Stimulated activated effector memory CD8-positive, alpha-beta T cell treated with anti-CD3 and anti-CD28 coated beads, Interleukin-12 subunit alpha, Interleukin-12 subunit beta, amount 100 ng/mL, for 72 hours (primary cell): ENCODE measurements around the gene ASPHD1.
"Not testable (repeated sequence)": the region's sequence is repeated elsewhere in the genome, so short reads cannot be mapped to it uniquely, and the experiment has no call there.

Source experiments
- ATAC-seq: fragments of 150-1000 bp; cut with Tn5 transposase; 2 replicates; pipeline ENCODE4 v1.10.0; 2021
- DNase-seq, 2 donors: peaks; one replicate each; pipeline ENCODE4 v3.0.0; 2021 to 2022; ENCODE audit warnings: low spot score in 2 of 2
- H3K27ac Mint-ChIP-seq: one replicate; pipeline ENCODE4 v1.8.0; 2022; ENCODE audit warnings: mild to moderate bottlenecking, mixed read lengths
- H3K36me3 Mint-ChIP-seq: one replicate; pipeline ENCODE4 v1.8.0; 2022; ENCODE audit warnings: mild to moderate bottlenecking, mixed read lengths
- H3K4me1 Mint-ChIP-seq: one replicate; pipeline ENCODE4 v1.8.0; 2022; ENCODE audit warnings: mixed read lengths
- H3K4me3 Mint-ChIP-seq: one replicate; pipeline ENCODE4 v1.8.0; 2022; ENCODE audit warnings: mild to moderate bottlenecking, mixed read lengths
- H3K9me3 Mint-ChIP-seq: one replicate; pipeline ENCODE4 v1.8.0; 2022; ENCODE audit warnings: mixed read lengths

ASPHD1 gene

DNA sequence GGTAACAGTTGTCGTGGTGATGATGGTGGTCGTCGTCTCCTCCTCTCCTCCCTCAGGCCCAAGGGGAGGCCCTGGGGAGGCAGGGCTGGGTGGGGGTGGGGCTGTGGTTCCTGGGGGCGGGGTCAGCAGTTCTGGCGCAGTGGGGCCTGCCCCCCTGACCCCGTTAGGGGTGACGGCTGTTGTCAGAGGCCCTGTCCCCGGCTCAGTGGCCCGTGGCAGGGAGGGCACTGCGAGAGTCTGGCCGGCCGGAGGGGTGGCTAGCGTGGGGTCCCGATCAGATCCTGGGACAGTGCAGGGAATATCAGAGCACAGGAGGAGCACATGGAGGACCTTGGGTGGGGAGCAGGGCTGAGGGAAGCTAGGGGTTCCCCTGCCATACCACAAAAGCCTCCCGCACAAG, 3.4 kb upstream of the ASPHD1 start:
- DNase-seq (no peak), ATAC-seq (no peak)
- no peak overlapping the region for H3K27ac Mint-ChIP-seq
- H3K4me3 Mint-ChIP-seq = no peak overlapping the region
- H3K9me3 Mint-ChIP-seq = no peaks in the 10 kb centered on the region
- H3K36me3 Mint-ChIP-seq = no peaks in the 10 kb centered on the region
- peaks cover 22% of the 10 kb centered on the region for H3K4me1 Mint-ChIP-seq

DNA sequence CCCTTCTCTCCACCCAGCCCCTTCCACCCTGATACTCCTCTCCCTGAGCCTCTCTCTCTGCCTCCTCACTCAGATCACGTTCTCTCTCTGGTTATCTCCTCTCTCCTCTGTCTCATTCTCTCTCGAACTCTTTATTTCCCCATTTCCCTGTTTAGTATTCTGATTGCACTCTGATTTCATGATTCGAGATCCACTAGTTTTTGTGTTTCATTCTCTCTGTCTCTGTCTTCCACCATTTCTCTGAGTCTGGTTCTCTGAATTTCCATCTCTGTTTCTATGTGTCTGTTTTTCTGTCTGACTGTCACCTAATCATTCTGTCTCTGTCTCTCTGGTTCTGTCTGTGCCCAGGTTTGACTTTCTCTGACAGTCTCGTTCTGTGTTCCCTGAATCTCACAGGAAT, 3.0 kb upstream of the ASPHD1 start:
- Mint-ChIP-seq H3K4me1 (peaks cover 22% of the 10 kb centered on the region), H3K4me3 (no peak overlapping the region), H3K27ac (no peak overlapping the region), H3K9me3 (no peaks in the 10 kb centered on the region), H3K36me3 (no peaks in the 10 kb centered on the region)
- ATAC-seq (no peak), DNase-seq (no peak)

DNA sequence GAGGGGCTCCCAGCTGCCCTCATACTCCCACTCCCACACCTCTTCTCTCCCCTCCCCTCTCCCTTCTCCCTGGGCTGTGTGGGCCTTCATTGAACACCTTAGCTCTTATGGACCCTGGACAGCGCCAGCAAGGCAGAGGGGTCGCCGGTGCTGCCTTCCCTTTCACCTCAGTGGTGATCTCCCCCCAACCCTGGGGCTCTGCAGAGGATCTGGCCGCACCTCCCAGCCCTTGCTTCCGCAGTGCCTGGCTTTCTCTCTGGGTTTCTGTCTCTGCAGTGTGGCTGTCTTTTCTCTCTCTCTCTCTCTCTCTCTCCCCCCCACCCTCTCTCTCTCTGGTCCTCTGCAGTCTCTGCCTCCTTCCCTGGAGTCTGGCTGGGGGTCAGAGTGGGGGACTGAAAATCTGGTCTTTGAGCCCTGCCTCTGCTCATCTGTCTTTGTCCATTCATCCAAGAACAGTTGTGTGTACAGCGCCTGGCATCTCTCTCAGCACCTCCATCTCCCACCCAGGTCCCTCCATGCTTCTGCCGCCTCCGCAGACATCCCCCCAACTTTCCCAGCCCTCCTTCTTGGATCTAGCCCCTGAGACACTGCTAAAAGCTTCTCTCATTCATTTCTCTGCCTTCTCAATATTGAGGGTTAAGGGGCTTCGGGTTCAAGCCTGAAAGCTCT, 2.0 kb upstream of the ASPHD1 start:
- DNase-seq (no peak), ATAC-seq (no peak)
- peaks cover 22% of the 10 kb centered on the region for H3K4me1 Mint-ChIP-seq
- no peaks in the 10 kb centered on the region for H3K36me3 Mint-ChIP-seq
- no peak overlapping the region for H3K4me3 Mint-ChIP-seq
- no peaks in the 10 kb centered on the region for H3K9me3 Mint-ChIP-seq
- no peak overlapping the region for H3K27ac Mint-ChIP-seq

DNA sequence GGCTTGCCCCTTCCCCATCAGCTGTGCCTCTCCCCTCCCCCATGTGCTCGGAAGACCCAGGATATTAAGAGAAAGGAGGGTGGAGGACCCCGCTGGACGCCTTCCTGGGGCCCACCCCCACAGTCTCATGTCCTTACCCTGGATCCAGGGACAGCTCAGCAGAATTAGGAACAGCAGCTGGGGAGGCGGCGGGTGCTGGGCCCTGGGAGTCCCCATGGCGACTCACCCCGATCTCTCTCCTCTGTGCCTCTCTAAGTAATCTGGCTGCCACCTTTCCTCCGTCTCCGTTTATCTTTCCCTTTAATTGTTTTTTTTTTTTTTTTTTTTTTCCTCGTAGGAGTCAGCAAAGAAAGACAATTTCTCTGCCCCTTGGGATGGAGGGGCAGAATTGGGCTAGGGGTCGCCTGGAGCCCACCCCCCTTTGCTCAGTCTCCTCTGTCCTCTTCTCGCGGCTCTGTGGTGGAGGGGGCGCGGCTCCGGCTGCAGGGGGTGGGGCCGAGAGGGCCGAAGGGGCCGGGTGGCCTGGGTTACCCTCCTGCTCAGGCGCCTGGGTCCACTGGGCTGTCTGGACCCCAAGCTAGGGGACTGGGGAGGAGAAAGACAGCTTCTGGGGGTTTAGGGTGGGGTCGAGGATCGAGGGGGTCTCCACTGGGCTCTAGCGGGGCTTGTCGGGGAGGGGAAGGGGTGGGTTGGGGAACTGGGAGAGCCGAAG, 1.3 kb upstream of the ASPHD1 start:
- no peak for ATAC-seq
- Mint-ChIP-seq H3K9me3 (no peaks in the 10 kb centered on the region), H3K4me1 (peaks cover 28% of the 10 kb centered on the region), H3K4me3 (peak overlapping the region; percentile 78), H3K27ac (no peak overlapping the region), H3K36me3 (no peaks in the 10 kb centered on the region)
- DNase-seq = no peak

DNA sequence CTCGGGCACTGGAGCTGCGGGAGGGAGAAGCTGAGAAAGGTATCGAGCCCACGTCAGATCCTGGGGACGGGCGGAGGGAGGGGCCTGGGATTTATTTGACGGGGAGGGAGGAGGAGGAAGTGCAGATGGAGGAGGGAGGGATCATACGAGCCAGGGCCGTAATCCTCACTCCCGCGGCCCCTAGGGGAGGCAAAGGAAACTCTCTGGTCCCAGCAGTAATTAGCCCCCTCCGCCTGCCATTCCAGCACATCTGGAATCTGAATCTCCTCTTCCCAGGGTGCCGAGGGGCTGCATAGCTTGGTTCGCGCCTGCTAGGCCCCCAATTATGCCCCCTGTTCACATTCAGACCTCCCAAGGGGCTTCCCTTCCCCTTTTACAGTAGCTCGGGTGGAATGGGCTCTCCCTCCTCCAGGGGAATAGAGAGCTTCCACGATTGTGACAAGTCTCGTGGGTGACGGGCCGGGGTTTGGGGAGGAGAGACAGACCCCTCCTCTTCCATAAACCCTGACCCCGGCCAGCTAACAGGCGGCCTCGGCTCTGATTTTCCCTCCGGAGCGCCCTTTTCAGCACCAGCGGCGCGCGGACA, 679 bp upstream of the ASPHD1 start, which contains the start of gene SEZ6L2:
SEZ6L2 (minus strand) TSS at position 35 of the 586 bp plus-strand sequence. CDS start 531 bp downstream, outside the sequence.
- Mint-ChIP-seq H3K36me3 (no peaks in the 10 kb centered on the region), H3K4me3 (peak within 1 kb of the TSS; percentile 78), H3K4me1 (peaks cover 28% of the 10 kb centered on the region), H3K27ac (no peak within 1 kb of the TSS), H3K9me3 (no peaks in the 10 kb centered on the region)
- ATAC-seq = no peak
- peak in 1 of 2 donors; percentile 93 for DNase-seq

DNA sequence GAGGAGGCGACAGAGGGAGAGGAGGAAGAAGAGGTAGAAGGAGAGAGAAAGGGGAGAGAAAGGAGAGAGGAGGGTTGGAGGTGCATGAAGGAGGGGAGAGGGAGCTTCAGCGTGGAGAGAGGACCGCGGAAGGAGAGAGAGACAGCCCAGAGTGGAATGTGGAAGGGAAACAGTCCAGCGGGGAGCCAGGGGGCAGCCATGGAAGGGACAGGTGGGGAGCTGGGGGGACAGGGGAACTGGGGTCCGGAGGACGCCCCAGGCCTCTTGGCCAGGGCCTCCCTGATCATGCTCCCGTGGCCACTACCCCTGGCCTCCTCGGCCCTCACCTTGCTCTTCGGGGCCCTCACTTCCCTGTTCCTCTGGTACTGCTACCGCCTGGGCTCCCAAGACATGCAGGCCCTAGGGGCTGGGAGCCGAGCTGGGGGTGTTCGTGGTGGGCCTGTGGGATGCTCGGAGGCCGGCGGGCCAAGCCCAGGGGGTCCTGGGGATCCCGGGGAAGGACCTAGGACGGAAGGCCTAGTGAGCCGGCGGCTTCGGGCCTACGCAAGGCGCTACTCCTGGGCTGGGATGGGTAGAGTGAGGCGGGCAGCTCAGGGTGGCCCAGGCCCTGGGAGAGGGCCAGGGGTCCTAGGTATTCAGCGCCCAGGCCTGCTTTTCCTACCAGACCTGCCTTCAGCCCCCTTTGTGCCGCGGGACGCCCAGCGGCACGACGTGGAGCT, 759 bp downstream of the ASPHD1 start:
- no peak overlapping the region for H3K27ac Mint-ChIP-seq
- H3K9me3 Mint-ChIP-seq = no peaks in the 10 kb centered on the region
- ATAC-seq = no peak
- peaks cover 28% of the 10 kb centered on the region for H3K4me1 Mint-ChIP-seq
- peaks cover 1% of the 10 kb centered on the region for H3K36me3 Mint-ChIP-seq
- H3K4me3 Mint-ChIP-seq = peak overlapping the region; percentile 78
- DNase-seq = no peak

DNA sequence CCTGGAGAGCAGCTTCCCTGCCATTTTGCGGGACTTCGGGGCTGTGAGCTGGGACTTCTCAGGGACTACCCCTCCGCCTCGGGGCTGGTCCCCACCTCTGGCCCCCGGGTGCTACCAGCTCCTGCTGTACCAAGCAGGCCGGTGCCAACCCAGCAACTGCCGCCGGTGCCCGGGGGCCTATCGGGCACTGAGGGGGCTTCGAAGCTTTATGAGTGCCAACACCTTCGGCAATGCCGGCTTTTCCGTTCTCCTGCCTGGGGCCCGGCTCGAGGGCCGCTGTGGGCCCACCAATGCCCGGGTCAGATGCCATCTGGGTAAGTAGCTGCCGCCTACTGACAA, 1.3 kb downstream of the ASPHD1 start:
- no peak for DNase-seq
- H3K36me3 Mint-ChIP-seq = peaks cover 6% of the 10 kb centered on the region
- no peak for ATAC-seq
- H3K27ac Mint-ChIP-seq = no peak overlapping the region
- no peaks in the 10 kb centered on the region for H3K9me3 Mint-ChIP-seq
- peaks cover 28% of the 10 kb centered on the region for H3K4me1 Mint-ChIP-seq
- H3K4me3 Mint-ChIP-seq = peak overlapping the region; percentile 78

DNA sequence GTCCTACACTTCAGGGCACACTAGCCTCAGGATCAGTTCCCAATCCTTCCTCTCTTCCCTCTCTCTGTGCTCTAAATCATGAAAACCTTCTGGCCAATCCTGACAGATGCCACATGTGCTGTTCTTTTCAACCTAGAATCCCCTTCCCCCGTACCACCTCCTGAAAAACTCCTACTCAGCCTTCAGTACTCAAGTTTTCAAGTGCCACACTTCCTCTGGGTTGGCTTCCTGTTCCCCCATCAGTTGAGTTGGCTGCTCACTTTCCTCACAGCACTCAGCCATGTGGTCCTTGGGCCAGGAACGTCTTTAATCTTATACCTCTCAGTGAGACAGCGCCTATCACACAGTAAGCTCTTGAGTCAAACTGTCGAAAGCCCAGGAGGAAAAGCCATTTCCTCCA, 3.3 kb downstream of the ASPHD1 start:
- no peaks in the 10 kb centered on the region for H3K9me3 Mint-ChIP-seq
- H3K36me3 Mint-ChIP-seq = peaks cover 14% of the 10 kb centered on the region
- ATAC-seq (no peak), DNase-seq (no peak)
- peaks cover 21% of the 10 kb centered on the region for H3K4me1 Mint-ChIP-seq
- H3K4me3 Mint-ChIP-seq = no peak overlapping the region
- no peak overlapping the region for H3K27ac Mint-ChIP-seq

DNA sequence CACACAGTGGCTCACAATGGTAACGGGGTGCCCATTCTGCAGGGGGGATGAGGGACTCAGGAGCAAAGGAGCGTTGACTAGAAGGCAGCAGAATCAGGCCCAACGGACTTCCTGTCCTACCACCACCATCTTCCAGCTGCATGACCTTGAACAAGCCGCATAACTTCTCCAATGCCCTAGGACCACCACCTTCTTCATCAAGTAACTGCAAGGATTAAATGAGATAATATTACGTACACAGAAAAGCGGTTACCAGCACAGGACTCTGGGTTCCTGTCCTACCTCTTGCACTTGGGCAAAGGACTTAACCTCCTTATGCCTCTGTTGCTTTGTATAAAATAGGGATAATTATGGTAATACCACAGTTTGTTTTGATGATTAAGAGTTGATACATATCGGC, 4.7 kb downstream of the ASPHD1 start:
- H3K36me3 Mint-ChIP-seq = peaks cover 14% of the 10 kb centered on the region
- no peaks in the 10 kb centered on the region for H3K9me3 Mint-ChIP-seq
- no peak for ATAC-seq
- peaks cover 15% of the 10 kb centered on the region for H3K4me1 Mint-ChIP-seq
- no peak overlapping the region for H3K4me3 Mint-ChIP-seq
- H3K27ac Mint-ChIP-seq = no peak overlapping the region
- DNase-seq = no peak

DNA sequence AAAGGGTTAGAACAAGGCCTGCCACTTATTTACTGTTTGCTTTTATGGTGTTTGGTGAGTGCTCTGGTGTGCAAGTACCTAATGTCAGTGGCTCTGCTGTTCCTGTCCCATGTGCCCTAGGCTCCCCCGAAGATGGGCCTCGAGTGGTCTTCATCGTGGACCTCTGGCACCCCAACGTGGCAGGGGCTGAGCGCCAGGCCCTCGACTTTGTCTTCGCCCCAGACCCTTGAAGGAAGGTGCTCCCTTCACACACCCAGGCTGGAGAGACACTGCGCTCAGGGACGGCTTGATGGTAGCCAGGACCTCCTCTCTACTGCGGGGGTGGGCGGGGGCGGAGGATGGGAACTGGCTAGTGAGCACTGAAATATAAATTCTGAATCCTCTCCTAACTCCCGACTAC, 5.4 kb downstream of the ASPHD1 start:
- no peak for ATAC-seq

DNA sequence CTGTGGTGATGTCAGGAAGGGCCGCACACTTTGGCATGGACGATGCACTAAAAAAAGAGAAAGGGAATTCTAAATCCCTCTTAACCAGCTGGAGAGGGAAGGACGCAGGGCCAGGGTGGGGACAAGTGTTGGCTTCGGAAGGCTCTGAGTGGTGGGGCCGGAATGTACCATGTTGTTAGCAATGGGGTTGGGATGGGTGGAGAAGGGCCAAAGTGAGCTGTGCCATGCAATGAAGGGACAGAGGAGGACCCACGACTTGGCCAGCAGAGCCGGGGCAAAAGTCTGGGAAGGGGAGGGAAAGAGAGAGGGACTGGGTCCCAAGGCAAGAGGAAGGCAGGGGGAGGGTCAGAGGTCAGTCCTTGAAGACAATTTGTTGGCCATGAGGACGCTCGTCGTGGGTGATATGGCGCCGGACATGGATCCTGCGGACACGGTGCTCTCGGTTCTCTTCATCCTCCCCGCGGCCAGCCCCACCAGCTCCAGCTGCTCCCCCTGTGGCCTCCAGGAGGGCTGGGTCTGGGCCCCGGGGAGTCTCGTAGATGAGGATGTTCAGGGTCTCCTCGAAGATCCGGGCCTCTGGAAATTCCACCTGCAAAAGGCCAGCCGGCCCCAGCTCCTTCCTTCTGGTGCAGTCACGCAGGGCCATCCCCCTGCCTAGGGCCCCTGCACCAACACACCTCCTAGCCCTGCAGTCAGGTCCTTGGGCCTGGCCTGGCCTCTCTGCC, 6.4 kb downstream of the ASPHD1 start:
- ATAC-seq (no peak), DNase-seq (no peak)
- Mint-ChIP-seq H3K36me3 (peaks cover 14% of the 10 kb centered on the region), H3K4me3 (no peak overlapping the region), H3K4me1 (peaks cover 6% of the 10 kb centered on the region), H3K9me3 (no peaks in the 10 kb centered on the region), H3K27ac (no peak overlapping the region)

More for the DNA sequence above, 5.4 kb downstream of the ASPHD1 start:
- Mint-ChIP-seq H3K4me3 (no peak overlapping the region), H3K36me3 (peaks cover 14% of the 10 kb centered on the region), H3K9me3 (no peaks in the 10 kb centered on the region), H3K27ac (no peak overlapping the region), H3K4me1 (peaks cover 10% of the 10 kb centered on the region)
- no peak for DNase-seq

DNA sequence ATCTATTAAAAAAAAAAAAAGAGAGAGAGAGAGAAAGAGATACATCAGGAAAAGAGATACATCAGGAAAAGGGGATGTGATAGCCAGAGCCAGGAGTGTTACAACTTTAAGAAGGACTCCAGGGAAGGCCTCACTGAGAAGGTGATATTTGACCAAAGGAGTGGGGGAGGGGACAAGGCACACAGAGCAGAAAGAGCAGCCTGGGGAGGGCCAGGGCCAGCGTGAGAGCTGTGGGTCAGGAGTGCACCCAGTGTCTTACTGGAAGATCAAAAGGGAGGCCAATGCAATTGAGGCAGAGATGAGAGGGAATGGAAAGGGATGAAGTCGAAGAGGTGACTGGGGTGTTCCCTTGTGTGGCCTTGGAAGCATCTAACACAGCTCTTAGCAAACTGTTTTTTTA, 7.7 kb downstream of the ASPHD1 start:
- H3K4me3 Mint-ChIP-seq = no peak overlapping the region
- ATAC-seq = no peak
- no peaks in the 10 kb centered on the region for H3K9me3 Mint-ChIP-seq
- DNase-seq = no peak
- H3K4me1 Mint-ChIP-seq = peaks cover 6% of the 10 kb centered on the region
- H3K27ac Mint-ChIP-seq = peak overlapping the region; percentile 14
- peaks cover 27% of the 10 kb centered on the region for H3K36me3 Mint-ChIP-seq

DNA sequence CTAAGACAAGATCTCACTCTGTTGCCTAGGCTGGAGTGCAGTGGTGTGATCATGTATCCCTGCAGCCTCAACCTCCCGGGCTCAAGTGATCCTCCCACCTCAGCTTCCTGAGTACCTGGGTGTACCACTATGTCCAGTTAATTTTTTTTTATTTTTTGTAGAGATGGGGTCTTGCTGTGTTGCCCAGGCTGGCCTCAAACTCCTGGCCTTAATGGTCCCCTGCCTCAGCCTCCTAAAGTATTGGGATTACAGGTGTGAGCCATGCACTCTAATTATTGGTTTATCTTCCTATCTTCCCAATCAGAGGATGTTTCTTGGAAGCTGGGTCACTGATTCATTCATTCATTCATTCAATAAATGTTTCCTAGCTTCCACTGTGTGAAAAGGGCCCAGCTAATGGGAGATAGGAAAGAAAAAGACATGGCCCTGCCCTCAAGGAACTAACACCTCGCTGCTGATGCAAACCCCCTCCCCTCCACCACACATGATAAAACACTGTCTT, 8.5 kb downstream of the ASPHD1 start:
- ATAC-seq = no peak
- DNase-seq = no peak
- Mint-ChIP-seq H3K9me3 (no peaks in the 10 kb centered on the region), H3K4me1 (peaks cover under 1% of the 10 kb centered on the region), H3K27ac (peak overlapping the region; percentile 14), H3K36me3 (peaks cover 35% of the 10 kb centered on the region), H3K4me3 (no peak overlapping the region)

DNA sequence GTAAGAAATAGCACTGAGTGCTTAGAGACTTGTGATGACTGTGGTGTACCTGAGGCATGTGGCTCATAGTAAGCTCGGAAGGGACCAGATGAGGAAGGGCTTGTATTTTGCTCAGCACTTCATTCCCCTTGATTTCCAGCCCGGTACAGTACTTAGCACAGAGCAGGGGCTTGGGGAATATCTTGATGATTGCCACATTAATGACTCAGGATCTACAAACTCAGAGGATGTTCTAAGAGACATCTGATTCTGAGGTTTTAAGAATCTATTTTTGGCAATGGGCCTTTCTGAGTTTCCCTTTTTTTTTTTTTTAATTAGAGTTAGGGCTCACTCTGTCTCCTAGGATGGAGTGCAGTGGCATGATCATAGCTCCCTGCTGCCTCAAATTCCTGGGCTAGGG, 9.1 kb downstream of the ASPHD1 start:
- peak overlapping the region; percentile 14 for H3K27ac Mint-ChIP-seq
- H3K36me3 Mint-ChIP-seq = peaks cover 41% of the 10 kb centered on the region
- DNase-seq (no peak), ATAC-seq (no peak)
- H3K4me1 Mint-ChIP-seq = no peaks in the 10 kb centered on the region
- H3K4me3 Mint-ChIP-seq = no peak overlapping the region
- H3K9me3 Mint-ChIP-seq = no peaks in the 10 kb centered on the region

DNA sequence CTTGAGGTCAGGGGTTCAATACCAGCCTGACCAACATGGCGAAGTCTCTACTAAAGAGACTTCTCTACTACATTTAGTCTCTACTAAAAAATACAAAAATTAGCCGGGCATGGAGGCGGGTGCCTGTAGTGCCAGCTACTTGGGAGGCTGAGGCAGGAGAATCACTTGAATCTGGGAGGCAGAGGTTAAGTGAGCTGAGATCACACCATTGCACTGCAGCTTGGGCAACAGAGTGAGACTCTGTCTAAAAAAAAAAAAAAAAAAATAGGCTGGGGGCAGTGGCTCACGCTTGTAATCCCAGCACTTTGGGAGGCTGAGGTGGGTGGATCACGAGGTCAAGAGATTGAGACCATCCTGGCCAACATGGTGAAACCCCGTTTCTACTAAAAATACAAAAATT, 9.6 kb downstream of the ASPHD1 start:
- not testable (repeated sequence) for ATAC-seq, H3K9me3 Mint-ChIP-seq, DNase-seq, H3K4me3 Mint-ChIP-seq, H3K27ac Mint-ChIP-seq, H3K4me1 Mint-ChIP-seq
- peaks cover 46% of the 10 kb centered on the region for H3K36me3 Mint-ChIP-seq
